NCI-H748 treated with DMSO at 0.1 percent for 48 hours (cell line): ENCODE results near the gene PTPRN.
"Not testable (repeated sequence)": the region's sequence is repeated elsewhere in the genome, so short reads cannot be mapped to it uniquely, and the experiment has no call there.

Experiments
- DNase-seq: peaks from one replicate; lab custom pipeline; 2025; lab: John Stamatoyannopoulos, UW

Gene PTPRN

GRCh38 chr2:219287580-219288265 lies 21.5 kb downstream of the PTPRN start:
- no peak for DNase-seq

GRCh38 chr2:219287116-219287440 lies 22.1 kb downstream of the PTPRN start:
- DNase-seq: not testable (repeated sequence)

- DNase-seq: no peak
These were observed 22.6 kb downstream of the PTPRN start for GRCh38 chr2:219286436-219287115.

- DNase-seq: no peak
These were observed 23.2 kb downstream of the PTPRN start for GRCh38 chr2:219285894-219286425.

GRCh38 chr2:219285373-219285735 lies 23.8 kb downstream of the PTPRN start:
- DNase-seq: no peak

- no peak for DNase-seq
These were observed 24.5 kb downstream of the PTPRN start for GRCh38 chr2:219284501-219285372.

GRCh38 chr2:219282943-219283581 lies 26.1 kb downstream of the PTPRN start:
- no peak for DNase-seq

- no peak for DNase-seq
These were observed 26.8 kb downstream of the PTPRN start for GRCh38 chr2:219282375-219282774.

- no peak for DNase-seq
These were observed 27.6 kb downstream of the PTPRN start for GRCh38 chr2:219281588-219281987.

GRCh38 chr2:219280651-219281050 lies 28.6 kb downstream of the PTPRN start:
- no peak for DNase-seq

- DNase-seq: no peak
These were observed 29.2 kb downstream of the PTPRN start for GRCh38 chr2:219279916-219280516.

- DNase-seq: peak; percentile 95
These were observed 29.9 kb downstream of the PTPRN start, which contains the start of gene DNAJB2 for GRCh38 chr2:219279151-219279915. TSS of gene DNAJB2 (plus strand) at chr2:219279366. CDS start at chr2:219279834, 468 bp downstream.

GRCh38 chr2:219278655-219279150 lies 30.5 kb downstream of the PTPRN start:
- no peak for DNase-seq

GRCh38 chr2:219277703-219278654 lies 31.2 kb downstream of the PTPRN start:
- peak; percentile 71 for DNase-seq

- no peak for DNase-seq
These were observed 34.8 kb downstream of the PTPRN start for GRCh38 chr2:219274361-219274921.

- no peak for DNase-seq
These were observed 35.3 kb downstream of the PTPRN start for GRCh38 chr2:219273937-219274336.

GRCh38 chr2:219272995-219273394 lies 36.2 kb downstream of the PTPRN start:
- DNase-seq: no peak

- DNase-seq: no peak
These were observed 36.8 kb downstream of the PTPRN start for GRCh38 chr2:219272356-219272755.

GRCh38 chr2:219271021-219271420 lies 38.2 kb downstream of the PTPRN start:
- no peak for DNase-seq
